ENCODE data around the gene PSMF1.

Gene PSMF1

DNA sequence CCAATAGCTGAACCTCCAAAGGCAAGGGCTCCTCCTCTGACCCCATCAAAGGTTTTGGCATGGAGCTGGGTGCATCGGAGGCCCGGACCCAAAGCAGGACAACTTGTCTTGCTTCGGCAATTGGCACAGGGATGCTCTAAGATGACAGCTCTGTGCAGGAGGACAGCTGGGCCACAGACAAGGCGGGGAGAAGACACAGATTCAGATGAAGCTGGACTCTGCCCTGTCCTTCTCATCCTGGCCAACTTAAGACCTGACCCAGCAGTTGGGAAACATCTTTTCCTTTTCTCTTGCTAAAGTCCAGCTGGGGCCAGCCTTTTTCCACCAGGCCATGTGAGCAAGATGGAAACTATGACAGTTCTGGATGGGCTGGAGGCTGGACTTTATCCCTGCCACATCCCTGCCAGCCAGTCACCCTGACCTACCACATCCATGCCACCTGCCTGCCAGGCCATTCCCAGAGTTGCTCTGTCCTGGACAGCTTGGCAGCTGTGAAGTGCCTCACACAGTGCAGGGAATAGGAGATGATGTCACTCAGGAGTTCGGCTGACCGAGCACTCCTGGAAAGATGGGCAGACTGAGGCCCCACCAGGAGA lies 12.7 kb upstream of the PSMF1 start:
- H3K4me3 ChIP-seq (ENCODE audit: low read length), result no peak overlapping the region
- DNase-seq (ENCODE audit: low read depth), result no peak
- TF ChIP-seq, protein P1, sequence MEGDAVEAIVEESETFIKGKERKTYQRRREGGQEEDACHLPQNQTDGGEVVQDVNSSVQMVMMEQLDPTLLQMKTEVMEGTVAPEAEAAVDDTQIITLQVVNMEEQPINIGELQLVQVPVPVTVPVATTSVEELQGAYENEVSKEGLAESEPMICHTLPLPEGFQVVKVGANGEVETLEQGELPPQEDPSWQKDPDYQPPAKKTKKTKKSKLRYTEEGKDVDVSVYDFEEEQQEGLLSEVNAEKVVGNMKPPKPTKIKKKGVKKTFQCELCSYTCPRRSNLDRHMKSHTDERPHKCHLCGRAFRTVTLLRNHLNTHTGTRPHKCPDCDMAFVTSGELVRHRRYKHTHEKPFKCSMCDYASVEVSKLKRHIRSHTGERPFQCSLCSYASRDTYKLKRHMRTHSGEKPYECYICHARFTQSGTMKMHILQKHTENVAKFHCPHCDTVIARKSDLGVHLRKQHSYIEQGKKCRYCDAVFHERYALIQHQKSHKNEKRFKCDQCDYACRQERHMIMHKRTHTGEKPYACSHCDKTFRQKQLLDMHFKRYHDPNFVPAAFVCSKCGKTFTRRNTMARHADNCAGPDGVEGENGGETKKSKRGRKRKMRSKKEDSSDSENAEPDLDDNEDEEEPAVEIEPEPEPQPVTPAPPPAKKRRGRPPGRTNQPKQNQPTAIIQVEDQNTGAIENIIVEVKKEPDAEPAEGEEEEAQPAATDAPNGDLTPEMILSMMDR (conservative IDR thresholded peaks at IDR 0.05; ENCODE audit: low read length), result no peak

DNA sequence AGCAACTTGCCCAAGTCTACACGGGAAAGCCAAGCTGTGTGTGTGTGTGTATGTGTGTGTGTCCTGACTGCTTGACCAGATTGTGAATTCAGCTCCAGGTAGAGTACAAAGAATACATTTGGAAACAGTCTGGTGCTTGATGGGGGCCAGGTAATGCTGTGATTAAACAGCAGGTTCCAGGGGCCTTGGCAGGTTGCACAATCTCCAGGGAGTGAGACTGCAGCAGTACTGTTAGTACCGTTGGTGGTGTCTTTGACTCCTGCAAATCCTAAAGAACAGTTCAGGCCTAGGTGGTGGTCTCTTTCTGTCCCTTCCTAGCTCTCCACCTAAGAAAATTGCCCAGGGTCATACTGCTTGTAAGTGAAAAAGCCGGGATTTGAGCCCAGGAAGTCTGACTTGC lies 11.2 kb upstream of the PSMF1 start:
- H3K4me3 ChIP-seq (ENCODE audit: low read length), result no peak overlapping the region
- DNase-seq (ENCODE audit: low read depth), result no peak
- TF ChIP-seq, protein P1 (conservative IDR thresholded peaks at IDR 0.05; ENCODE audit: low read length), result no peak

DNA sequence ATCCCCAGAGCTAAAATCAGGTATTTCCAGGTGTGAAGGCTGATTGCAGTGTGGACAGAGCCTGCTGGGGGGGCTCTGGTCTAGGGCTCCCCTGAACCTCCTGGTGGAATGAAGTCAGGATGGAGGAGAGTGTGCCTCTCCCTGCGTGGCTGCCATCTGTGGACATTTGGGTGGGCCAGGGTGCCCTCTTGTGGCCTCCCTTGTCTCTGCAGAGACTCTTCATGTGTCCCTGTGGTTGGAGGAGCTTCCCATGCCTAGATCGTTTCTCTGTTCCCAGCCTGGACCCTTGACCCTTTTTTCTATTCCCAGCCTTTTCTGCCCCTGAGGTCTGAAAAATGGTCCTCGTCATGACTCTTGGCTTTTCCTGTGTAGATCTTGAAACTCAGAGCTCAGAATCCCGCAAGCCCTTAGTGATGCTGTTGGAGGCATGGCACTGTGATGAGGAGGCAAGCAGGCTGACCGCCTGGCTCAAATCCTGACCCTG lies 9.9 kb upstream of the PSMF1 start:
- DNase-seq (ENCODE audit: low read depth), result peak; percentile 51
- TF ChIP-seq, protein P1 (conservative IDR thresholded peaks at IDR 0.05; ENCODE audit: low read length), result peak; percentile 85
- no peak overlapping the region for H3K4me3 ChIP-seq (ENCODE audit: low read length)

DNA sequence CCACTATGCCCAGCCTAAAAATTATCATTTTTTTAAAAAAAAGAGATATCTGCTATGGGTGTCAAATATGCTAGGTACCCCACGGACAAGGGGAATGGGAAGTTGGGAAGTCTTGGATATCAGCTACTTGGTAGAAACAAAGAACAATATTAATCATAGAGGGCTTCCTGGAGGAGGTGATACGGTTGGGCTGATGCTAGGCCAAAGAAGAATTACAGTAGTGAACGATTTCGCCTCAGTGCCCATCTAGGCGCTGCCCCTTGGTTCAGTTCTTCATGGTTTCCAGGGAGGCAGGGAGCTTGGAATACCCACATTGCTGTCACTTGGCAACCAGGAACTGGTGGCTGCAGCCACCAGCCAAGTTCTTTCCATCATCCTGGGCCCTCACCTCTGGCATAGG lies 5.5 kb upstream of the PSMF1 start:
- H3K4me3 ChIP-seq (ENCODE audit: low read length), result no peak overlapping the region
- DNase-seq (ENCODE audit: low read depth), result no peak
- TF ChIP-seq, protein P1 (conservative IDR thresholded peaks at IDR 0.05; ENCODE audit: low read length), result no peak

DNA sequence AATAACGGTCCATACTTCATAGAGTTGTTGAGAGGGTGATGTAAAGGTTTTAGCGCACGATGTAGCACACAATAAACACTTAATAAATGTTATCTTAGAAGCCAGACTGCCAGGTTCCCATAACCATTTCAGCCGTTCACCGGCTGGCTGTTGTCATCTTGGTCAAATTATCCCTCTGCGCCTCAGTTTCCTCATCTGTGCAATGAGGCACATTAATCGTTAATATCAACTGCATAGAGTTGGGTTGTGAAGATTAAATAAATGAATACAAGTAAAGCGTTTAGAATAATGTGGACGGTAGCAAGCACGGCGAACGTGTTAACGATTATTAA lies 432 bp upstream of the PSMF1 start:
- no peak for DNase-seq (ENCODE audit: low read depth)
- TF ChIP-seq, protein P1 (conservative IDR thresholded peaks at IDR 0.05; ENCODE audit: low read length), result no peak
- peak overlapping the region; percentile 99 for H3K4me3 ChIP-seq (ENCODE audit: low read length)

DNA sequence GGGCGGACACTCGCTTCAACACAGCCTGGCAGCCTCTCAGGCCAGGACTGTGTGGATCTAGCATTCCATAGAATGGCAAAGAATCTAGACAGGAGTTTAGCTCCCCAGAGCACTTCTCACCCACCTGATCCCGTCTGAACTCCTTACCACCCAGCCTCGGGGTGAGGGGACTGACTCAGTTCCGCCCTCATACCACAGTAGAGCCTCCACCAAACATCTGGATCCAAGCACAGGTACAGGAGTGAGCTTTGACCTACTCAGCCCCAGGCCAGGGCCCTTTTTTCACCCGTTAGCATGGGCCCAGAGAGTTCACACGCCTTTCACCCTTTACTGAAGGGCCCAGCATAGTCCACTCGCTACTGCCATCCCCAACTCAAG lies 715 bp downstream of the PSMF1 start:
- TF ChIP-seq, protein P1 (conservative IDR thresholded peaks at IDR 0.05; ENCODE audit: low read length), result no peak
- H3K4me3 ChIP-seq (ENCODE audit: low read length), result peak overlapping the region; percentile 99
- no peak for DNase-seq (ENCODE audit: low read depth)

DNA sequence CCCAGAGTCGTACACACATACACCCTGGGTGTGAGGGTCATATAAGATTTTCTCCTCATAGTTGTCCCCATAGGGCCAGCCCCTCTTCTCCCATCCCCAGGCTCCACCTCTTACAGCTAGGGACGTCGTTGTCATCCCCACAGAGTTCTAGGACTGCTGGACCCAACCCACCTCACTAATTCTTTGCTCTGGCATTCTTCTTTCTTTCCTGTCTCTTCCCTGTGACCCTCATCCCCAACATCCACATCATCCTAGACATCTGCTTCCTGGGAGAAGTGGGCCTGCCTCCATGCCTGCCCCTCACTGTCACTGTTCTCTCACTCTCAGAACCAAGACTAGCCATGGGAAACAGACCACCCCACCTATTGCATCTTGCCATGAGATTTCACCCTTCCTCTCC lies 1.1 kb downstream of the PSMF1 start:
- no peak for DNase-seq (ENCODE audit: low read depth)
- TF ChIP-seq, protein P1 (conservative IDR thresholded peaks at IDR 0.05; ENCODE audit: low read length), result no peak
- H3K4me3 ChIP-seq (ENCODE audit: low read length), result peak overlapping the region; percentile 99
